Activated CD8-positive, alpha-beta memory T cell treated with anti-CD3 and anti-CD28 coated beads for 1 hour (primary cell): ENCODE measurements around the gene PKNOX1.
"Not testable (repeated sequence)": the region's sequence is repeated elsewhere in the genome, so short reads cannot be mapped to it uniquely, and the experiment has no call there.

Experiments used
- DNase-seq, 2 donors: peaks; one replicate each; pipeline ENCODE4 v3.0.0-alpha.2; 2020; ENCODE audit warnings: low read depth in 1 of 2; ENCODE audit errors: extremely low read depth in 1 of 2

Gene PKNOX1

GRCh38 chr21:43016728-43017127, 42.4 kb downstream of the PKNOX1 start:
- DNase-seq = no peak

- no peak for DNase-seq
These were observed 44.2 kb downstream of the PKNOX1 start for GRCh38 chr21:43018519-43018918.

GRCh38 chr21:43020177-43020576, 45.8 kb downstream of the PKNOX1 start:
- no peak for DNase-seq

- no peak for DNase-seq
These were observed 46.4 kb downstream of the PKNOX1 start for GRCh38 chr21:43020771-43021170.

GRCh38 chr21:43021191-43021590, 46.8 kb downstream of the PKNOX1 start:
- no peak for DNase-seq

GRCh38 chr21:43021756-43022600, 47.6 kb downstream of the PKNOX1 start:
- no peak for DNase-seq

GRCh38 chr21:43023175-43023574, 48.8 kb downstream of the PKNOX1 start:
- DNase-seq = no peak

- DNase-seq = no peak
These were observed 50.2 kb downstream of the PKNOX1 start for GRCh38 chr21:43024439-43025136.

- no peak for DNase-seq
These were observed 51.3 kb downstream of the PKNOX1 start for GRCh38 chr21:43025636-43026180.

- DNase-seq = no peak
These were observed 53.7 kb downstream of the PKNOX1 start for GRCh38 chr21:43027846-43028731.

- DNase-seq = no peak
These were observed 55.4 kb downstream of the PKNOX1 start for GRCh38 chr21:43029785-43030184.

- no peak for DNase-seq
These were observed 56.8 kb downstream of the PKNOX1 start for GRCh38 chr21:43031121-43031619.

GRCh38 chr21:43034101-43034500, 59.7 kb downstream of the PKNOX1 start:
- DNase-seq = no peak

- no peak for DNase-seq
These were observed 60.5 kb downstream of the PKNOX1 start for GRCh38 chr21:43034826-43035225.

- not testable (repeated sequence) for DNase-seq
These were observed 62.5 kb downstream of the PKNOX1 start for GRCh38 chr21:43036889-43037288.

GRCh38 chr21:43037918-43038658, 63.7 kb downstream of the PKNOX1 start:
- DNase-seq = not testable (repeated sequence)

GRCh38 chr21:43038659-43039044, 64.3 kb downstream of the PKNOX1 start:
- not testable (repeated sequence) for DNase-seq

- not testable (repeated sequence) for DNase-seq
These were observed 67.8 kb downstream of the PKNOX1 start for GRCh38 chr21:43042169-43042568.

- not testable (repeated sequence) for DNase-seq
These were observed 68.9 kb downstream of the PKNOX1 start for GRCh38 chr21:43043291-43043690.

- not testable (repeated sequence) for DNase-seq
These were observed 70.2 kb downstream of the PKNOX1 start for GRCh38 chr21:43044547-43044946.
